ENCODE data around the gene DENND2A. TPM values are rescaled to one million over a fixed set of nuclear protein-coding genes. Genes with fewer than 3 reads are reported as not detected.

Gene DENND2A
- total and polyA plus RNA-seq, 4 donors = 1.2 to 7.4 (median 2.3) TPM

DNA sequence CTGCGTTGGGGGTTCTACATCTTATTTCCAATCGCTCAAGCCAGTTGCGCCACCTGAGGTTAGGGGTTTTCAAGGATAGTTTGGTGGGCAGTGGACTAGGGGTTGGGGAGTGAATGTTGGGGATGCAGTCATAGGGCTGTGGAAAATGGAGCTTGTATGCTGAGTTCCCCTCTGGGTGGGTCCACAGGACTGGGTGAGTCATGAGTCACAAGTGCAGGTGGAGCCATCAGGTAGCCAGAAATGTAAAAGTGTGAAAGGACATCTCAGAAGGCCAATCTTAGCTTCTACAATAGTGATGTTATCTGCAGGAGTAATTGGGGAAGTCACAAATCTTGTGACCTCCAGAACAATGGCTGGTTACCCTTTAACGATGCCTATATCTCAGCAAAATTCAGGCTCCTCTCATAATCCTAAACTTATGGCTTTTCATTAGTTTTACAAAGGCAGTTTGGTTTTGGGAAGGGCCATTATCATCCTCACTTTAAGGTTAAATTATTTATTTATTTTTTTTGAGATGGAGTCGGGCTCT, 143.3 kb downstream of the DENND2A start:
- H3K4me3 ChIP-seq (ENCODE audit: low read depth in 1 of 3, low read length in 3 of 3) = no peak overlapping the region
- TF ChIP-seq HNF4G (IDR thresholded peaks at IDR 0.05) (no peak), HNF4A (conservative IDR thresholded peaks at IDR 0.05) (no peak), FOXA2 (IDR thresholded peaks at IDR 0.05) (no peak)
- no peak for DNase-seq (ENCODE audit: low spot score)
- no peak overlapping the region for H3K9ac ChIP-seq (ENCODE audit: low read depth in 1 of 2, low read length in 2 of 2)
- no peak overlapping the region for H3K27ac ChIP-seq (ENCODE audit: low read depth in 1 of 2, low read length in 2 of 2)
- H3K9me3 ChIP-seq (ENCODE audit: control insufficient read depth in 4 of 4, low read length in 3 of 4) = no peaks in the 10 kb centered on the region
- 69% methylated on average over 5 of the region's 5 CpGs for WGBS
- no peaks in the 10 kb centered on the region for H3K36me3 ChIP-seq (ENCODE audit: control insufficient read depth in 4 of 4, insufficient read depth in 3 of 4, low read depth in 1 of 4, low read length in 3 of 4)
- no peaks in the 10 kb centered on the region for H3K4me1 ChIP-seq (ENCODE audit: control insufficient read depth in 4 of 4, insufficient read depth in 4 of 4, low read length in 3 of 4)
- H3K27me3 ChIP-seq (ENCODE audit: control insufficient read depth in 4 of 4, insufficient read depth in 4 of 4, low read length in 3 of 4) = no peaks in the 10 kb centered on the region

DNA sequence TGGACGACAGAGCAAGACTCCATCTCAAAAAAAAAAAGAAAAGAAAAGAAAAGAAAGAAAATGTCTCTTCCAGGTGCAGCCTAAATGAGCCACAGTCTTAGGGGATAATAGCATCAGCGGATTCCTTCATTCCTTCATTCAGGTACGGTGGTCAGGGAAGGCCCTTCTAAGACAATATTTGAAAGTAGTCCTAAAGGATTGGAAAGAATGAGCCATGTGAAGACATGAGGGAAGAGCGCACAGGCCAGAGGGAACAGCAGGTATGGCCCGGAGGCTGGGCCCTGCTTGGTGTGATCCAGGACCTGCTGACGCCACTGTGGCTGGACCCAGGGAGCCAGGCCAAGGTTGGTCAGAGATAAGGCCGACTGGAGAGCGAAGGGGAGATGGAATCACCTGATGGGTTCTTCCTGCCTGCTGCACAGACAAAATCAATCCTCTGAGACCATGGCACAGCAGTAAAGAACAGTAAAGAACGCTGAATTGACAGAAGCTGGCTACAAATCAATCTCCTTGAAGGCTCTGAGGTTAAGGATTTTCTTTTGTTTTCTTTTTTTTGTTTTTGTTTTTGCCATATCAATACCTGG, 145.0 kb downstream of the DENND2A start:
- H3K9me3 ChIP-seq (ENCODE audit: control insufficient read depth in 4 of 4, low read length in 3 of 4) = no peaks in the 10 kb centered on the region
- DNase-seq (ENCODE audit: low spot score) = no peak
- no peaks in the 10 kb centered on the region for H3K36me3 ChIP-seq (ENCODE audit: control insufficient read depth in 4 of 4, insufficient read depth in 3 of 4, low read depth in 1 of 4, low read length in 3 of 4)
- H3K4me3 ChIP-seq (ENCODE audit: low read depth in 1 of 3, low read length in 3 of 3) = no peak overlapping the region
- H3K27ac ChIP-seq (ENCODE audit: low read depth in 1 of 2, low read length in 2 of 2) = no peak overlapping the region
- TF ChIP-seq FOXA2 (IDR thresholded peaks at IDR 0.05) = no peak
- no peak for TF ChIP-seq YY1 (IDR thresholded peaks at IDR 0.05)
- TF ChIP-seq, protein P1, sequence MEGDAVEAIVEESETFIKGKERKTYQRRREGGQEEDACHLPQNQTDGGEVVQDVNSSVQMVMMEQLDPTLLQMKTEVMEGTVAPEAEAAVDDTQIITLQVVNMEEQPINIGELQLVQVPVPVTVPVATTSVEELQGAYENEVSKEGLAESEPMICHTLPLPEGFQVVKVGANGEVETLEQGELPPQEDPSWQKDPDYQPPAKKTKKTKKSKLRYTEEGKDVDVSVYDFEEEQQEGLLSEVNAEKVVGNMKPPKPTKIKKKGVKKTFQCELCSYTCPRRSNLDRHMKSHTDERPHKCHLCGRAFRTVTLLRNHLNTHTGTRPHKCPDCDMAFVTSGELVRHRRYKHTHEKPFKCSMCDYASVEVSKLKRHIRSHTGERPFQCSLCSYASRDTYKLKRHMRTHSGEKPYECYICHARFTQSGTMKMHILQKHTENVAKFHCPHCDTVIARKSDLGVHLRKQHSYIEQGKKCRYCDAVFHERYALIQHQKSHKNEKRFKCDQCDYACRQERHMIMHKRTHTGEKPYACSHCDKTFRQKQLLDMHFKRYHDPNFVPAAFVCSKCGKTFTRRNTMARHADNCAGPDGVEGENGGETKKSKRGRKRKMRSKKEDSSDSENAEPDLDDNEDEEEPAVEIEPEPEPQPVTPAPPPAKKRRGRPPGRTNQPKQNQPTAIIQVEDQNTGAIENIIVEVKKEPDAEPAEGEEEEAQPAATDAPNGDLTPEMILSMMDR (IDR thresholded peaks at IDR 0.05; ENCODE audit: low read depth, low read length, missing input control) = no peak
- no peak for TF ChIP-seq TAF1 (conservative IDR thresholded peaks at IDR 0.05)
- no peak for TF ChIP-seq SP1 (IDR thresholded peaks at IDR 0.05)
- TF ChIP-seq RXRA (IDR thresholded peaks at IDR 0.05) = no peak
- TF ChIP-seq, protein P2, sequence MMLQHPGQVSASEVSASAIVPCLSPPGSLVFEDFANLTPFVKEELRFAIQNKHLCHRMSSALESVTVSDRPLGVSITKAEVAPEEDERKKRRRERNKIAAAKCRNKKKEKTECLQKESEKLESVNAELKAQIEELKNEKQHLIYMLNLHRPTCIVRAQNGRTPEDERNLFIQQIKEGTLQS (IDR thresholded peaks at IDR 0.05) = no peak
- TF ChIP-seq, protein P3, sequence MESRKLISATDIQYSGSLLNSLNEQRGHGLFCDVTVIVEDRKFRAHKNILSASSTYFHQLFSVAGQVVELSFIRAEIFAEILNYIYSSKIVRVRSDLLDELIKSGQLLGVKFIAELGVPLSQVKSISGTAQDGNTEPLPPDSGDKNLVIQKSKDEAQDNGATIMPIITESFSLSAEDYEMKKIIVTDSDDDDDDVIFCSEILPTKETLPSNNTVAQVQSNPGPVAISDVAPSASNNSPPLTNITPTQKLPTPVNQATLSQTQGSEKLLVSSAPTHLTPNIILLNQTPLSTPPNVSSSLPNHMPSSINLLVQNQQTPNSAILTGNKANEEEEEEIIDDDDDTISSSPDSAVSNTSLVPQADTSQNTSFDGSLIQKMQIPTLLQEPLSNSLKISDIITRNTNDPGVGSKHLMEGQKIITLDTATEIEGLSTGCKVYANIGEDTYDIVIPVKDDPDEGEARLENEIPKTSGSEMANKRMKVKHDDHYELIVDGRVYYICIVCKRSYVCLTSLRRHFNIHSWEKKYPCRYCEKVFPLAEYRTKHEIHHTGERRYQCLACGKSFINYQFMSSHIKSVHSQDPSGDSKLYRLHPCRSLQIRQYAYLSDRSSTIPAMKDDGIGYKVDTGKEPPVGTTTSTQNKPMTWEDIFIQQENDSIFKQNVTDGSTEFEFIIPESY (IDR thresholded peaks at IDR 0.05) = no peak
- TF ChIP-seq HNF4G (IDR thresholded peaks at IDR 0.05) = no peak
- TF ChIP-seq JUND (IDR thresholded peaks at IDR 0.05) = no peak
- no peak for TF ChIP-seq RAD21 (IDR thresholded peaks at IDR 0.05)
- TF ChIP-seq, protein P4, sequence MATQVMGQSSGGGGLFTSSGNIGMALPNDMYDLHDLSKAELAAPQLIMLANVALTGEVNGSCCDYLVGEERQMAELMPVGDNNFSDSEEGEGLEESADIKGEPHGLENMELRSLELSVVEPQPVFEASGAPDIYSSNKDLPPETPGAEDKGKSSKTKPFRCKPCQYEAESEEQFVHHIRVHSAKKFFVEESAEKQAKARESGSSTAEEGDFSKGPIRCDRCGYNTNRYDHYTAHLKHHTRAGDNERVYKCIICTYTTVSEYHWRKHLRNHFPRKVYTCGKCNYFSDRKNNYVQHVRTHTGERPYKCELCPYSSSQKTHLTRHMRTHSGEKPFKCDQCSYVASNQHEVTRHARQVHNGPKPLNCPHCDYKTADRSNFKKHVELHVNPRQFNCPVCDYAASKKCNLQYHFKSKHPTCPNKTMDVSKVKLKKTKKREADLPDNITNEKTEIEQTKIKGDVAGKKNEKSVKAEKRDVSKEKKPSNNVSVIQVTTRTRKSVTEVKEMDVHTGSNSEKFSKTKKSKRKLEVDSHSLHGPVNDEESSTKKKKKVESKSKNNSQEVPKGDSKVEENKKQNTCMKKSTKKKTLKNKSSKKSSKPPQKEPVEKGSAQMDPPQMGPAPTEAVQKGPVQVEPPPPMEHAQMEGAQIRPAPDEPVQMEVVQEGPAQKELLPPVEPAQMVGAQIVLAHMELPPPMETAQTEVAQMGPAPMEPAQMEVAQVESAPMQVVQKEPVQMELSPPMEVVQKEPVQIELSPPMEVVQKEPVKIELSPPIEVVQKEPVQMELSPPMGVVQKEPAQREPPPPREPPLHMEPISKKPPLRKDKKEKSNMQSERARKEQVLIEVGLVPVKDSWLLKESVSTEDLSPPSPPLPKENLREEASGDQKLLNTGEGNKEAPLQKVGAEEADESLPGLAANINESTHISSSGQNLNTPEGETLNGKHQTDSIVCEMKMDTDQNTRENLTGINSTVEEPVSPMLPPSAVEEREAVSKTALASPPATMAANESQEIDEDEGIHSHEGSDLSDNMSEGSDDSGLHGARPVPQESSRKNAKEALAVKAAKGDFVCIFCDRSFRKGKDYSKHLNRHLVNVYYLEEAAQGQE (IDR thresholded peaks at IDR 0.05) = no peak
- no peak for TF ChIP-seq HNF4A (conservative IDR thresholded peaks at IDR 0.05)
- TF ChIP-seq GABPA (IDR thresholded peaks at IDR 0.05 in 1 of 2, conservative IDR thresholded peaks at IDR 0.05 in 1 of 2) = no peak
- no peak for TF ChIP-seq NR2F2 (IDR thresholded peaks at IDR 0.05)
- no peak for TF ChIP-seq FOXA1 (IDR thresholded peaks at IDR 0.05)
- TF ChIP-seq EGR1 (IDR thresholded peaks at IDR 0.05; ENCODE audit: low read depth in 2 of 2) = no peak
- TF ChIP-seq, protein P5, sequence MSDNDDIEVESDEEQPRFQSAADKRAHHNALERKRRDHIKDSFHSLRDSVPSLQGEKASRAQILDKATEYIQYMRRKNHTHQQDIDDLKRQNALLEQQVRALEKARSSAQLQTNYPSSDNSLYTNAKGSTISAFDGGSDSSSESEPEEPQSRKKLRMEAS (IDR thresholded peaks at IDR 0.05) = no peak
- H3K27me3 ChIP-seq (ENCODE audit: control insufficient read depth in 4 of 4, insufficient read depth in 4 of 4, low read length in 3 of 4) = no peaks in the 10 kb centered on the region
- no peaks in the 10 kb centered on the region for H3K4me1 ChIP-seq (ENCODE audit: control insufficient read depth in 4 of 4, insufficient read depth in 4 of 4, low read length in 3 of 4)
- 83% methylated on average over 8 of the region's 9 CpGs for WGBS
- H3K9ac ChIP-seq (ENCODE audit: low read depth in 1 of 2, low read length in 2 of 2) = no peak overlapping the region

All from liver (tissue), 9 donors.